GM23338 (cell line): Measurements from ENCODE around the gene MAOB. TPM values are rescaled to one million over a fixed set of nuclear protein-coding genes. Genes with fewer than 3 reads are reported as not detected.

Source experiments
- ATAC-seq: fragments of 200-7000 bp; cut with Tn5 transposase; 3 replicates; pipeline ENCODE4 v1.9.1; 2020
- DNase-seq: peaks from one replicate; pipeline ENCODE4 v3.0.0-alpha.2; 2015; ENCODE audit warnings: low spot score
- H2AFZ ChIP-seq: fragments of 200-600 bp; sonication (generic); 2 replicates; pipeline ENCODE4 v1.8.0; 2016; ENCODE audit warnings: antibody characterized with exemption, mild to moderate bottlenecking, moderate library complexity
- H3F3A ChIP-seq: fragments of 200-600 bp; sonication (generic); replicated peaks from 2 replicates; pipeline ENCODE4 v1.8.0; 2017; ENCODE audit warnings: antibody characterized with exemption, mixed run types, low read depth
- H3K27ac ChIP-seq: fragments of 200-600 bp; sonication (generic); 2 replicates; pipeline ENCODE4 v1.6.1; 2016; ENCODE audit warnings: low read depth
- H3K27me3 ChIP-seq: fragments of 200-600 bp; sonication (generic); 2 replicates; pipeline ENCODE4 v1.8.0; 2016; ENCODE audit warnings: mild to moderate bottlenecking, mixed run types, moderate library complexity; ENCODE audit not compliant: insufficient read depth
- H3K36me3 ChIP-seq: fragments of 200-600 bp; sonication (generic); 2 replicates; pipeline ENCODE4 v1.8.0; 2016; ENCODE audit warnings: mild to moderate bottlenecking; ENCODE audit not compliant: insufficient read depth
- H3K4me1 ChIP-seq: fragments of 200-600 bp; sonication (generic); 2 replicates; pipeline ENCODE4 v1.8.0; 2016; ENCODE audit warnings: mild to moderate bottlenecking, moderate library complexity; ENCODE audit not compliant: insufficient read depth
- H3K4me2 ChIP-seq: fragments of 200-600 bp; sonication (generic); 2 replicates; pipeline ENCODE4 v1.7.1; 2017; ENCODE audit warnings: mixed run types
- H3K4me3 ChIP-seq: fragments of 200-600 bp; sonication (generic); 2 replicates; pipeline ENCODE4 v1.6.1; 2016; ENCODE audit warnings: mixed run types
- H3K79me2 ChIP-seq: fragments of 200-600 bp; sonication (generic); replicated peaks from 2 replicates; pipeline ENCODE4 v1.8.0; 2017; ENCODE audit warnings: mild to moderate bottlenecking; ENCODE audit not compliant: insufficient read depth
- H3K9me2 ChIP-seq: fragments of 200-600 bp; sonication (generic); 2 replicates; pipeline ENCODE4 v1.8.0; 2017; ENCODE audit not compliant: insufficient read depth
- H4K20me1 ChIP-seq: fragments of 200-600 bp; sonication (generic); replicated peaks from 2 replicates; pipeline ENCODE4 v1.8.0; 2017; ENCODE audit warnings: mild to moderate bottlenecking; ENCODE audit not compliant: insufficient read depth
- H3K27ac Mint-ChIP-seq: 2 replicates; pipeline ENCODE4 v1.8.0; 2020; ENCODE audit warnings: inconsistent platforms, mild to moderate bottlenecking, moderate library complexity, mixed read lengths
- H3K27me3 Mint-ChIP-seq: 3 replicates; pipeline ENCODE4 v1.8.0; 2022; ENCODE audit warnings: low read depth, mild to moderate bottlenecking, moderate library complexity, mixed read lengths, inconsistent platforms; ENCODE audit not compliant: insufficient read depth, poor library complexity
- H3K36me3 Mint-ChIP-seq: 3 replicates; pipeline ENCODE4 v1.8.0; 2021; ENCODE audit warnings: low read depth, mild to moderate bottlenecking, inconsistent platforms, moderate library complexity, mixed read lengths
- H3K4me1 Mint-ChIP-seq: 3 replicates; pipeline ENCODE4 v1.8.0; 2020; ENCODE audit warnings: mild to moderate bottlenecking, inconsistent platforms, mixed read lengths
- H3K4me3 Mint-ChIP-seq: 3 replicates; pipeline ENCODE4 v1.8.0; 2021; ENCODE audit warnings: moderate library complexity, mild to moderate bottlenecking, inconsistent platforms, mixed read lengths
- H3K9me3 Mint-ChIP-seq: 3 replicates; pipeline ENCODE4 v1.8.0; 2020; ENCODE audit warnings: moderate library complexity, mild to moderate bottlenecking, inconsistent platforms, mixed read lengths
- EZH2phosphoT487 ChIP-seq: fragments of 200-600 bp; sonication (generic); IDR thresholded peaks from one replicate; pipeline ENCODE4 v1.8.1; 2018; ENCODE audit warnings: antibody characterized with exemption; ENCODE audit not compliant: unreplicated experiment
- JUNB ChIP-seq: IDR thresholded peaks from one replicate; pipeline ENCODE4 v1.6.1; 2016; ENCODE audit warnings: antibody characterized with exemption; ENCODE audit not compliant: unreplicated experiment
- NANOG ChIP-seq: IDR thresholded peaks from 2 replicates; pipeline ENCODE4 v1.6.1; 2016; ENCODE audit warnings: antibody characterized with exemption, borderline replicate concordance
- ZNF114 ChIP-seq: fragments of 250-450 bp; sonication (Bioruptor Pico); IDR thresholded peaks from 2 replicates; pipeline ENCODE4 v1.5.0; 2020; ENCODE audit warnings: mild to moderate bottlenecking, moderate library complexity
- ZNF331 ChIP-seq: fragments of 250-450 bp; sonication (Bioruptor Pico); IDR thresholded peaks from 2 replicates; pipeline ENCODE4 v1.5.0; 2020; ENCODE audit warnings: low read depth, mild to moderate bottlenecking, moderate library complexity
- polyA plus RNA-seq: library from polyadenylated mRNA; unstranded; fragments of >200 nt; fragmentation: Nextera tagmentation; extraction: Ambion mirVana; gene quantifications from 2 replicates; pipeline ENCODE4 v1.2.1, GENCODE V29; 2016
- total RNA-seq: library from RNA; depleted of rRNA; stranded (reverse); fragments of >200 nt; shearing (Covaris generic); gene quantifications from 2 replicates; pipeline ENCODE4 v1.2.3, GENCODE V29; 2014
- TF ChIP-seq, protein P1 (sequence below): IDR thresholded peaks from one replicate; pipeline ENCODE4 v1.6.1; 2018; ENCODE audit warnings: antibody characterized with exemption; ENCODE audit not compliant: unreplicated experiment
- TF ChIP-seq, protein P2 (sequence below), 2 experiments: fragments of 200-600 bp in 1 of 2; sonication (generic) in 1 of 2; conservative IDR thresholded peaks; 2 replicates each; pipeline versions ENCODE4 v1.5.1 to v1.6.1; 2016 to 2017; ENCODE audit warnings: antibody characterized with exemption in 2 of 2, low read depth in 2 of 2, mild to moderate bottlenecking in 2 of 2, moderate library complexity in 1 of 2
- TF ChIP-seq, protein P3 (sequence below): IDR thresholded peaks from 2 replicates; pipeline ENCODE4 v1.6.1; 2016; ENCODE audit warnings: antibody characterized with exemption

Gene MAOB
- total and polyA plus RNA-seq, 2 experiments from 2014 or later: 1.0 to 1.3 TPM

DNA sequence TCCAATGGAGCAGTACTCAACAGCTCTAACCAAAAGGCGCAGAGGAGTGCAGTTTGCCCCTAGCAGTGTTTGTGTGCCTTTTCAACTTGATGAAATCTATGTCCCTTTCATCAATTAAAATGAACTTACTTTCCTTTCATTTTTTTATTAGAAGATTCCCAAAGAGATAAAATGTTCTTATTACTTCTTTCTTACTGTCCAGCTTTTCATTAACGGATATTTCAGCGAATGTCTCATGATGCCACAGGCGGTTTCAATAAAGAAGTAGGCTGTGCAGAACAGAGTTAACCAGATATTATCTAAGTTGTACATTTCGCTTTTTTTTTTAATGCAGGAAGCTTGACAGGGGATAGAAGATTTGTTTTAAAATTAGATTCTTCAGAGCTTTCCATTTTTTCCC is 3.4 kb upstream of the MAOB start:
- H3K36me3 Mint-ChIP-seq: no peaks in the 10 kb centered on the region
- no peak overlapping the region for H3K27ac Mint-ChIP-seq
- Histone ChIP-seq H3K36me3 (no peaks in the 10 kb centered on the region), H3K27me3 (peaks cover 15% of the 10 kb centered on the region), H3F3A (no peaks in the 10 kb centered on the region), H3K4me1 (no peaks in the 10 kb centered on the region), H3K9me2 (no peaks in the 10 kb centered on the region), H3K4me2 (no peak overlapping the region), H4K20me1 (no peaks in the 10 kb centered on the region), H2AFZ (no peak overlapping the region), H3K4me3 (no peak overlapping the region), H3K79me2 (no peaks in the 10 kb centered on the region), H3K27ac (no peak overlapping the region)
- no peak for TF ChIP-seq ZNF114 (CRISPR knock-in tag)
- no peak for TF ChIP-seq EZH2phosphoT487
- no peak for TF ChIP-seq NANOG
- TF ChIP-seq, protein P1, sequence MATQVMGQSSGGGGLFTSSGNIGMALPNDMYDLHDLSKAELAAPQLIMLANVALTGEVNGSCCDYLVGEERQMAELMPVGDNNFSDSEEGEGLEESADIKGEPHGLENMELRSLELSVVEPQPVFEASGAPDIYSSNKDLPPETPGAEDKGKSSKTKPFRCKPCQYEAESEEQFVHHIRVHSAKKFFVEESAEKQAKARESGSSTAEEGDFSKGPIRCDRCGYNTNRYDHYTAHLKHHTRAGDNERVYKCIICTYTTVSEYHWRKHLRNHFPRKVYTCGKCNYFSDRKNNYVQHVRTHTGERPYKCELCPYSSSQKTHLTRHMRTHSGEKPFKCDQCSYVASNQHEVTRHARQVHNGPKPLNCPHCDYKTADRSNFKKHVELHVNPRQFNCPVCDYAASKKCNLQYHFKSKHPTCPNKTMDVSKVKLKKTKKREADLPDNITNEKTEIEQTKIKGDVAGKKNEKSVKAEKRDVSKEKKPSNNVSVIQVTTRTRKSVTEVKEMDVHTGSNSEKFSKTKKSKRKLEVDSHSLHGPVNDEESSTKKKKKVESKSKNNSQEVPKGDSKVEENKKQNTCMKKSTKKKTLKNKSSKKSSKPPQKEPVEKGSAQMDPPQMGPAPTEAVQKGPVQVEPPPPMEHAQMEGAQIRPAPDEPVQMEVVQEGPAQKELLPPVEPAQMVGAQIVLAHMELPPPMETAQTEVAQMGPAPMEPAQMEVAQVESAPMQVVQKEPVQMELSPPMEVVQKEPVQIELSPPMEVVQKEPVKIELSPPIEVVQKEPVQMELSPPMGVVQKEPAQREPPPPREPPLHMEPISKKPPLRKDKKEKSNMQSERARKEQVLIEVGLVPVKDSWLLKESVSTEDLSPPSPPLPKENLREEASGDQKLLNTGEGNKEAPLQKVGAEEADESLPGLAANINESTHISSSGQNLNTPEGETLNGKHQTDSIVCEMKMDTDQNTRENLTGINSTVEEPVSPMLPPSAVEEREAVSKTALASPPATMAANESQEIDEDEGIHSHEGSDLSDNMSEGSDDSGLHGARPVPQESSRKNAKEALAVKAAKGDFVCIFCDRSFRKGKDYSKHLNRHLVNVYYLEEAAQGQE: no peak
- TF ChIP-seq, protein P2, sequence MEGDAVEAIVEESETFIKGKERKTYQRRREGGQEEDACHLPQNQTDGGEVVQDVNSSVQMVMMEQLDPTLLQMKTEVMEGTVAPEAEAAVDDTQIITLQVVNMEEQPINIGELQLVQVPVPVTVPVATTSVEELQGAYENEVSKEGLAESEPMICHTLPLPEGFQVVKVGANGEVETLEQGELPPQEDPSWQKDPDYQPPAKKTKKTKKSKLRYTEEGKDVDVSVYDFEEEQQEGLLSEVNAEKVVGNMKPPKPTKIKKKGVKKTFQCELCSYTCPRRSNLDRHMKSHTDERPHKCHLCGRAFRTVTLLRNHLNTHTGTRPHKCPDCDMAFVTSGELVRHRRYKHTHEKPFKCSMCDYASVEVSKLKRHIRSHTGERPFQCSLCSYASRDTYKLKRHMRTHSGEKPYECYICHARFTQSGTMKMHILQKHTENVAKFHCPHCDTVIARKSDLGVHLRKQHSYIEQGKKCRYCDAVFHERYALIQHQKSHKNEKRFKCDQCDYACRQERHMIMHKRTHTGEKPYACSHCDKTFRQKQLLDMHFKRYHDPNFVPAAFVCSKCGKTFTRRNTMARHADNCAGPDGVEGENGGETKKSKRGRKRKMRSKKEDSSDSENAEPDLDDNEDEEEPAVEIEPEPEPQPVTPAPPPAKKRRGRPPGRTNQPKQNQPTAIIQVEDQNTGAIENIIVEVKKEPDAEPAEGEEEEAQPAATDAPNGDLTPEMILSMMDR (conservative IDR thresholded peaks at IDR 0.05; ENCODE audit: low read depth in 2 of 2): no peak
- TF ChIP-seq JUNB: no peak
- TF ChIP-seq, protein P3, sequence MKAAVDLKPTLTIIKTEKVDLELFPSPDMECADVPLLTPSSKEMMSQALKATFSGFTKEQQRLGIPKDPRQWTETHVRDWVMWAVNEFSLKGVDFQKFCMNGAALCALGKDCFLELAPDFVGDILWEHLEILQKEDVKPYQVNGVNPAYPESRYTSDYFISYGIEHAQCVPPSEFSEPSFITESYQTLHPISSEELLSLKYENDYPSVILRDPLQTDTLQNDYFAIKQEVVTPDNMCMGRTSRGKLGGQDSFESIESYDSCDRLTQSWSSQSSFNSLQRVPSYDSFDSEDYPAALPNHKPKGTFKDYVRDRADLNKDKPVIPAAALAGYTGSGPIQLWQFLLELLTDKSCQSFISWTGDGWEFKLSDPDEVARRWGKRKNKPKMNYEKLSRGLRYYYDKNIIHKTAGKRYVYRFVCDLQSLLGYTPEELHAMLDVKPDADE: no peak
- TF ChIP-seq ZNF331 (CRISPR knock-in tag): no peak
- H3K27me3 Mint-ChIP-seq: peaks cover 8% of the 10 kb centered on the region
- peaks cover 3% of the 10 kb centered on the region; the same call in 1 of the 3 replicates for H3K9me3 Mint-ChIP-seq
- DNase-seq: no peak
- no peak overlapping the region for H3K4me3 Mint-ChIP-seq
- no peak for ATAC-seq
- H3K4me1 Mint-ChIP-seq: peaks cover 5% of the 10 kb centered on the region; the same call in 2 of the 3 replicates
